ENCODE measurements around the gene CTXND2.
"Not testable (repeated sequence)": the region's sequence is repeated elsewhere in the genome, so short reads cannot be mapped to it uniquely, and the experiment has no call there.

Gene CTXND2

GRCh38 chr1:150863724-150864123 lies 23.2 kb upstream of the CTXND2 start:
- CTCF ChIA-PET: no interaction called here
- POLR2A ChIA-PET (ENCODE audit: low non-redundant PET): no interaction called here
- no peak overlapping the region for H3K27ac ChIP-seq
- no peak for DNase-seq (ENCODE audit: low spot score)
- no peak for TF ChIP-seq CTCF (conservative IDR thresholded peaks at IDR 0.05; ENCODE audit: low read depth)

- DNase-seq (ENCODE audit: low spot score); POLR2A ChIA-PET (ENCODE audit: low non-redundant PET); H3K27ac ChIP-seq: not testable (repeated sequence)
- CTCF ChIA-PET: interaction anchor here (0.7 kb wide), 1 partner anchor 26 kb away, joined by 3 read pairs; no protein-coding TSS in a partner anchor
Measured at GRCh38 chr1:150864200-150864599, 22.7 kb upstream of the CTXND2 start.

GRCh38 chr1:150869683-150870082 lies 17.3 kb upstream of the CTXND2 start:
- no peak for DNase-seq (ENCODE audit: low spot score)
- ChIA-PET CTCF (interaction anchor here (0.6 kb wide), 1 partner anchor 27 kb away, joined by 3 read pairs; no protein-coding TSS in a partner anchor), POLR2A (ENCODE audit: low non-redundant PET) (no interaction called here)
- TF ChIP-seq CTCF (conservative IDR thresholded peaks at IDR 0.05; ENCODE audit: low read depth): no peak
- no peak overlapping the region for H3K27ac ChIP-seq

GRCh38 chr1:150872572-150872971 lies 14.4 kb upstream of the CTXND2 start:
- no peak for TF ChIP-seq CTCF (conservative IDR thresholded peaks at IDR 0.05; ENCODE audit: low read depth)
- DNase-seq (ENCODE audit: low spot score): no peak
- CTCF ChIA-PET: no interaction called here
- H3K27ac ChIP-seq: peak overlapping the region; percentile 16; the same call in 1 of the 2 replicates
- POLR2A ChIA-PET (ENCODE audit: low non-redundant PET): no interaction called here

GRCh38 chr1:150873521-150873920 lies 13.4 kb upstream of the CTXND2 start:
- no peak for TF ChIP-seq CTCF (conservative IDR thresholded peaks at IDR 0.05; ENCODE audit: low read depth)
- ChIA-PET POLR2A (ENCODE audit: low non-redundant PET) (no interaction called here), CTCF (interaction anchor here (0.6 to 1.3 kb wide), 2 partner anchors 49 to 253 kb away, joined by 3 read pairs; no protein-coding TSS in a partner anchor)
- H3K27ac ChIP-seq: no peak overlapping the region
- no peak for DNase-seq (ENCODE audit: low spot score)

GRCh38 chr1:150874455-150875196 lies 12.3 kb upstream of the CTXND2 start:
- no peak for TF ChIP-seq CTCF (conservative IDR thresholded peaks at IDR 0.05; ENCODE audit: low read depth)
- peak overlapping the region; percentile 43; the same call in 1 of the 2 replicates for H3K27ac ChIP-seq
- no peak for DNase-seq (ENCODE audit: low spot score)
- ChIA-PET CTCF (interaction anchor here (0.8 kb wide), 1 partner anchor 9 kb away, joined by 5 read pairs; no protein-coding TSS in a partner anchor), POLR2A (ENCODE audit: low non-redundant PET) (interaction anchor here (0.7 kb wide), 1 partner anchor 316 kb away, joined by 3 read pairs; no protein-coding TSS in a partner anchor)

Data from RWPE1 (cell line).